HG03460 (cell line): ENCODE data around the gene FCHSD1.
A peak's percentile ranks its signal among the peaks of the same experiment; 100 is the strongest.

Experiments
- ATAC-seq: cut with Tn5 transposase; IDR thresholded peaks from one replicate; pipeline ENCODE4 v1.9.1; 2021; ENCODE audit not compliant: unreplicated experiment

FCHSD1 gene

GRCh38 chr5:141641634-141642267 lies 9.5 kb downstream of the FCHSD1 start:
- no peak for ATAC-seq

DNA sequence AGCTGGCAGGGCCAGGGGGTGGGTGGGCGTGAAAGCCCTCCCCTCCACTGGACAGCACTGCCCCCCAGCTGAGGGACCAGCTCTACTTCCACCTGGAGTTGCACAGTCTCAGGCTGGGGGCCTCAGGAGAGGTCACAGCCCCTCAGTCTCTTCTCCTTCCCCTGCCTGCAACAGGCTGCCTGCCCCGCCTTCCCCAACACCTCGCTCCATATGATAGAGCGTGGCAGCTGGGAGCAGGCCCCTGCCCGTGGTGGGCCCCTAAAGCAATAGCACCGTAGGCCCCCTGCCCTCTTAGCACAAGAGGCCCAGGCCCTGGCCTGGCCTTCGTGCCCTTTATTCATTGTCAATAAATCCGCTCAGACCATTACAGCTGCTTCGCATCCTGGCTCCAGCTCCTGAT lies 10.5 kb downstream of the FCHSD1 start:
- ATAC-seq = no peak

DNA sequence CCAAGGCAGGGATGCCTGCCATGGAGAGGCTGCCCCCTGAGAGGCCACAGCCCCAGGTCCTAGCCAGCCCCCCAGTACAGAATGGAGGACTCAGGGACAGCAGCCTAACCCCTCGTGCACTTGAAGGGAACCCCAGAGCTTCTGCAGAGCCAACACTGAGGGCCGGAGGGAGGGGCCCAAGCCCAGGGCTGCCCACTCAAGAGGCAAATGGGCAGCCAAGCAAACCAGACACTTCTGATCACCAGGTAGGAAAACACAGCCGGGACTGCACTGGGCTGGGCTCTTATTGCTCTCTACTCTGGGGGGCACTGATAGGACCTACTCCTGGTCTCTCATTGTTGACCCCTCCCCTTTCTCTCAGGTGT lies 11.2 kb downstream of the FCHSD1 start:
- no peak for ATAC-seq

DNA sequence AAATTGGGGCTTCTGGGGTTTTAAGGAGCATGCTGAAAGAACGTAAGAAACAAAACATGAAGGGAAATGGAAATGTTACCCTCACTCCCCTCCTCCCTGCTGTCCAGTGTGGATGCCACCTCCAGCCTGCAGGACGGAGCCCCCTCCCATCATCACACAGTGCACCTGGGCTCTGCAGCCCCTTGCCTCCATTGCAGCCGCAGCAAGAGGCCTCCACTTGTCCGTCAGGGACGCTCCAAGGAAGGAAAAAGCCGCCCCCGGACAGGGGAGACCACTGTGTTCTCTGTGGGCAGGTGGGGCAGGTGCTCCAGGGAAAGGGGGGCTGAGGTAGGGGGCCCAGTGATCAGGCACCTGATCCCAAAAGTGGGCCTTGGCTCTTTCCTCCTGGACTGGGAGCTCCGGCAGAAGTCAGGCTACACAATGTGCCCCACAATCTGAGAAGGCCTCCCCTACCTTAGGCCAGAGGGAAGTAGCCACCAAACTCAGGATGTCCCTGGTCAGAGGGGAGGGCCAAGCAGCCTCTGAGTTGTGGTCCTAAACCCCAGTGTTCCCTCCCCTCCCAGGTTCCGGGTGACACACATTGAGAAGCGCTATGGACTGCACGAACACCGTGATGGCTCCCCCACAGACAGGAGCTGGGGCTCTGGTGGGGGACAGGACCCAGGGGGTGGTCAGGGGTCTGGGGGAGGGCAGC lies 11.7 kb downstream of the FCHSD1 start:
- ATAC-seq = no peak

- ATAC-seq = no peak
These were observed 12.4 kb downstream of the FCHSD1 start for GRCh38 chr5:141638771-141639170.

DNA sequence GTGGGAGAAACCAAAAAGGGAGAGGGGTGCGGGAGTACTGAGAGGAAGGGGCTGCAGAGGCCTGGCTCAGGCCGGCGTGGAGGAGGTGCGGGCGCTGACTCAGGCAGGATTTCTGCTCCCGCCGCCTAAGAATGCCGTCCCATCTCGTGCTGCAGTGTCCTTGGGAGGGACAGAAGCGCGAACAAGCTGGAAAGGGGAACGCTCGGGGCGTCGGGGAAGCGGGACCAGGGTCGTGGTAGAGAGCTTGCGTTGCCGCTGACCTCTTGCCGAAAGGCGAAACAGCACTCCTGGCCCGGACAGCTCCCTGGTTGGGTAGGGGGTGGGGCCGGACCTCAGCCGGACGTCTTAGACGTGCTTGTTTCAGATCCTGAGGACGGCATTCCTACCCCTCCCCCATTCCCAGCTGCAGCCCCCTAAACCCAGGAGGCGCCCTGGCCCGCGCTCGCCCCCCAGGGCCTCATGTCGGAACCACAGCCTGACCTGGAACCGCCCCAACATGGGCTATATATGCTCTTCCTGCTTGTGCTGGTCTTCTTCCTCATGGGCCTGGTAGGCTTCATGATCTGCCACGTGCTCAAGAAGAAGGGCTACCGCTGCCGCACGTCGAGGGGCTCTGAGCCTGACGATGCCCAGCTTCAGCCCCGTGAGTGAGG lies 13.3 kb downstream of the FCHSD1 start:
- ATAC-seq = peak; percentile 28

DNA sequence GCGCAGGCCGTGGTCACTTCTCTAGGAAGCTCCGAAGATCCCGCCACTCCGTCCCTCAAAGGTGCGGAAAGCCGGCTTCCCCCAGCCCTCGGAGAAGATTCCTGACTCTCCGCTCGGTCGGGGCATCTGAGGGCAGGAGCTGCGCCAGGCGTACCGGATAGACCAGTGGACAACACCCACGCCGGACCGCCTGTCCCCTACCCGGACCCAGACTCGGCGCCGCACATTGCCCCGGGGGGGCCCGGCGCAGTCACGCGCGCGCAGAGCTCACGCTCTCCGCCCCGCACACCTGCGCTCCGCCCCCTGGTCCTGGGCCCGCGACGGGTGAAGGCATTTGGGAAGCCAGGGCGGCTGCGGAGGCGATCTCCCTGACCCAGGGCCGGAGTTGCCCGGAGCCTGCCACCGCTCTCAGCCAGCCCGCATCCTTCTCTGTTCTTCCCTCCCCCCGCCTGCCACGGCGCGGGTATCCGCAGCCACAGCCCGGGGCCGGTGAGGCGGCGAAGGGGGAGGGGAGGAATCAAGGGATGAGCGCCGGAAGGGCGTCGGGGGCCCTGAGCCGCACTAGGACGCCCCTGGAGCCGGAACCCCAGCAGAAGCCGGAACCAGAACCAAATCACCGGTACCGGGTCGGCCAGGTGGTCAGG lies 14.0 kb downstream of the FCHSD1 start:
- ATAC-seq = peak; percentile 16

DNA sequence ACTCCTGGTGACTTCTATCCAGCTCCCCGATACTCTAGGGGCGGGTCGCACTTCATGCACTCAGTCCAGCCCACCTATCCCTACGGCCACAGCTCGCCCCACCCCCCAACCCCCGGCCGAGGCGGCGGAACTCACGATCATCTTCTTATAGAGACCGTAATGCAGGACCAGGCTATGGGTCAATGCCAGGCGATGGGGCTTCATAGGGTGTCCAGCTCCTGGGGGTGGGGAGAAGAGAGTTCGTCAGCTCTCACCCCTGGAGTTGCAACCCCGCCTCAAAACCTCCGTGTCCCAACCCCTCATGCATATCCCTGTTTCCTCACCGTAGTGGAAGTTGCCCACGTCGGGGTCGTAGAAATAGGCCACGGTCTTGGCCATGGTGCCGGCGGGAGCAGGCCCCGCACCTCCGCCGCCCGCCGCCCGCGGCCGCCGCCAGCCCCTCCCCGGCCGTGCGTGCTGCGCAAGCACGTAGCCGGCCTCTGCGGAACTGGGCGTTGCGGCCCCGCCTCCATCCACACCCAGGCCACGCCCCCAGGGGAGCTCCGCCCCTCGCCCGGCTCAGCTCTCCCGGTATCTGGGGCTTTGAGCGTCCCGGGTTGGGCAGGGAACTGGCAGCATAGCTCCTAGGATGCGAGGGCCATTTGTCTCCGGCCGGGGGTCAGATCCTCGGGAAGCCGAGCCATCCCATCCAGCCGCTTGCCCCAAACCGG lies 14.7 kb downstream of the FCHSD1 start, which contains the start of the genes HDAC3 and RELL2:
HDAC3 (minus strand) TSS at position 437 of the 710 bp plus-strand sequence; CDS start at position 378, 59 bp downstream.
RELL2 (plus strand) TSS at position 585 of the 710 bp plus-strand sequence. CDS start 1,229 bp downstream, outside the sequence.
- peak; percentile 70 for ATAC-seq

DNA sequence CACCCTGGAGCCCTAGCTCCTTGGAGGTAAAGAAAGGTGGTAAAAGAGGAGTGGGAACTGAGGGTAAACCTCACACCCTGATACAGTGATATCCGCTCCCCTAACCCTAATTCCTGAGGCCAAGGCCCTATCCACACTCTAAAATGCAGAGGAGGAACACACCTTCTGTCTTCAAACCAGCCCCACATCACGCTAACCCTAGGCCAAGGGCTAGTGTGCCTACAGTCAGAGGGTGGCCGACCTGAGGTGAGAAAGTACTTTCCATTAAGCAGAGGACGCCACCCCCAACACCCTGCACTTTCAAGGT lies 15.2 kb downstream of the FCHSD1 start:
- no peak for ATAC-seq

GRCh38 chr5:141635646-141636045 lies 15.6 kb downstream of the FCHSD1 start:
- ATAC-seq = no peak

- ATAC-seq = no peak
These were observed 16.5 kb downstream of the FCHSD1 start for GRCh38 chr5:141634720-141635119.

DNA sequence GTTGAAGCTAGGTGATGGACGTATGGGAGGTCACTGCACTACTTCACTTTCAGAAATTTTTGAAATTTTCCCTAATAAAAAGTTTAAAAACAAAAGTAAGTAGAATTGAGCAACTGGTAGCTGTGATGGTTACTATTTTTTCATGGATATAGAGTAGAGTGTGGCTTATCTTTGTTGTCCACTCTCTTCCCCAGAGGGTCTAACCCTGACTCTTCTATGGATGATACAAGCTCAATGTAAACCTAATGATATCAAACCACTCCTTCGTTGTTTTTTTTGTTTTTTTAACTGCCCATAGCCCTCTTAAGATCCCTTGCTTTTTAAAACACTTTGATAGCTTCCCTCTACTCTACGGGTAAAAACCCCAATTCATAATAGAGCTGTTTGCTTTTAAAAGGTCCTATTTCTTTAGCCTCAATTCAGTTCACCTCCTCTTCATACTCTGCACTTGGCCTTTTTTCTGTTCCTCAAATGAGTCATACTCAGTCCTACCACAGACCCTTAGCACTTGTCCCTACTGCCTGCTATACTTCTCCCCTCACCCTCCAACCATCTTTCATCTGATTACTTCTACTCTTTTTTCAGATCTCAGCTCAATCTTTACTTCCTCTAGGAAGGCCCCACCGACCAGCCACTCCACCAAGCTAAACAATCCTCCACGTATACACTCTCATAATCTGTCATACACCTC lies 17.2 kb downstream of the FCHSD1 start:
- ATAC-seq = peak; percentile 60

DNA sequence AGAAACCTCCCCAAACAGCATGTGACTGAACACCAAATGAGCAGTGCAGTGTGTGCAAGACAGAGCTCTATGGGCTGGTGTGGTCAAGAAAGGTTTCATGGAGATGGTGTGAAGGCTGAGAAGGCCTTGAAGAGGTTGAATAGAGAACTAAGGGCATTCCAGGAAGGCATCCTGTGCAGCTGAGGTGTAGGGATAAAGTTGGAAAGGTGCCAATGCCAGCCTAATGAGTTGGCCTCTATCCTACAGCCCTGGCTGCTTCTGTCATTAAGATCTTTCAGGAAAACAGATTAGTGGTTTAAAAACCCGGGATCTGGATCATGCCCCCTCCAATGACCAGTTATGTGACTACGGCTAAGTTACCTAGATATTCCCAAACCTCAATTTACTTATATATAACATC lies 18.6 kb downstream of the FCHSD1 start:
- no peak for ATAC-seq

GRCh38 chr5:141630570-141631140 lies 20.6 kb downstream of the FCHSD1 start:
- ATAC-seq = no peak

DNA sequence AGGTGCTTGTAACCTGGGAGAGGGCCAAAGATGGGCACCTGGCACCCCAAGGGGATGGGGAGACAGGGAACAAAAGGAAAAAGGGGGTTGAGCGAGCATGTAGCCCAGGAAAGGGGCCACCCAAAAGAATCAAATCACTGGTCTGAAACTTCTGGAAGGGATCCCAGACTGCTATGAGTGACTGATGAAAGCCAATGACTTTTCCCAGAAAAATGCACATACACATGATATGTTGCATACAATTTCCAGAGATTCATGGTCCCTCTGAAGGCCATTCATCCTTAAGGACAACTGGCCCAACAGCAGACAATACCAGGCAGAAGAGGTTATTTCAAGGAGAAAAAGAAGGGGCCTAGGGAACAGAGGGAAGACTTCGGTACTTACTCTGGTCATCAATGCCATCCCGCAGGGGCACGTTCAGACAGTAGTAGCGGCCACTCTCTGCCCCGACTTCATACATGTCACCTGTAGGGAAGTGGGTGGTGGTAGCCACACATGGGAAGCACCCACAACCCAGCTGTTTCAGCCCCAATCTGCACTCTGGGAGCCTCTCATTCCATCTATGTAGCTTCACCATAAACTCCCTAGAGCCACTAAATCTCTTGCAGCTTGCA lies 22.9 kb downstream of the FCHSD1 start:
- no peak for ATAC-seq

DNA sequence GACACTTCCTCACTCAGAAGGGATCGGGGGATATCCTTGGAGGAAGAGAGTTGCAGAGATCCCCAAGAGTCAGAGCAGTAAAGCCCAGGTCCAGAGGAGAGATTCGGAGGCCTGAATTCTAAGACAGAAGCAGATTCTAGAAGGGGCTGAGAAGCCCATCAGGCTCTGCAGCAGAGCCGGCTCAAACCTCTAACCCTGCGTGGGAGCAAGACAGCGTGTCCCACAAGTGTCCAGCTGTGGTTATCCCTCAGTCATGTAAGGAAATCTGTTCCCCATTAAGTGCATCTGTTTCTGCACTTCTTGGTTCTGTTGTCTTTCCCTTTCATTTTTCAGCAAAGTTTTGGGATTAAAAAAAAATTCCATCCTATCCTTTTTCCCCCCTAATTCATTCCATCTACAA lies 27.6 kb downstream of the FCHSD1 start:
- ATAC-seq = no peak

DNA sequence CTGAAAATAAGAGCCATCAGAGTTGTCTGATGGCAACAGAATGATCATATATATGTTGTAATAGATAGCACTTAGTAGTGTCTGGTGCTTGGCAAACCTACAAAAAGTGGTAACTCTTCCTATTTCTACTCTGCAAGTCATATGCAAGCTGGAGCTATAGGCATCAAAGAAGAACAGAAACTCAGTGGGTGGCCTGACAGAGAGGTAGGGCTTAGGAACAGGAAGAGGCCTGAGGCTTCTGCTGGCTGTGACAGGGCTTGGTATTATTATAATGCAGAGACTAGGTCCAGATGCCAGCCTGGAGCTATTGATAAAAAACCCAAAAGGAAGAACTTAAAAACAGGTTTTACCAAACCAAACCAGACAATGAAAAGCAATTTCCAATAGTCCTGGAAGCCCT lies 28.0 kb downstream of the FCHSD1 start:
- peak; percentile 48 for ATAC-seq

DNA sequence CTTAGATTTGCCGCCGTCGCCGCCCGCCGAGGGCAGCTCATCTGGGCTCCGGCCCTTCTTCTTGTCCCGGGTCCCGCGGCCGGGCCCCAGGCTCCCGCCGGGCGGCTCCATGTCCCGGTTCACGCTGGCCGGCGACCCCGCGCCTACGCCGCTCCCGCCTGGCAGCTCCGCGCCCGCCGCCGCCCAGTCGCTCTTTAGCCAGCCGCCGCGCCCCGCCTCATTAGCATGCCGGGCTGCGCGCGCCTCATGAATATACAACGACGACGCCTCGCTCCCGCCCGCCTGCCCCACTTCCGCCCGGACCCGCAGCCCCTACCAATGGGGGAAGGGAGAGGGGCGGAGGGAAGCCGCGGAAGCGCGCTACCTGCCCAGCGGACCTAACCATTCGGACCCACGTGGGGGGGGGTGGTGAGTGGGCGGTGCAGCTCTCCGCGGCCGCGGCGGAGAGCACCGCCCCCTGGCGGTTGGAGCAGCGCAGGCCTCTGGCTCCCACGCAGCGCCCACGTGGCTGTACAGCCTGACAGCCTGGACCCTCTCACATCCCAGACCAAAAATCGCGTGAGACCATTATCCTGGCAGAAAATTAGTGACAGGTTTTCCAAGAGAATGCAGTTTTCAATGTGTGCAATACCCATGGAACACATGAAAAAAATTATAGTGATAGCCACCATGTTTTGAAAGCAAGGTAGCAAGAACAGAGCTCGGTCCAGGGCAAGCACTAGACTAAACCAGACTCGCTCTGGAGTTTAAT lies 32.2 kb downstream of the FCHSD1 start, which contains the start of gene DIAPH1:
DIAPH1 (minus strand) TSS at position 197 of the 751 bp plus-strand sequence; CDS start at position 111, 86 bp downstream.
- ATAC-seq = peak; percentile 75
